Heart right ventricle (tissue), 16 donors: Measurements from ENCODE around the gene FRMD5. TPM values are rescaled to one million over a fixed set of nuclear protein-coding genes. Genes with fewer than 3 reads are reported as not detected.
A peak's percentile ranks its signal among the peaks of the same experiment; 100 is the strongest.

Source experiments
- ATAC-seq, 8 donors: fragments of 200-7000 bp; cut with Tn5 transposase; one replicate each; pipeline ENCODE4 v1.9.1; 2020; ENCODE audit warnings: mild to moderate bottlenecking in 8 of 8, moderate library complexity in 8 of 8, moderate number of reproducible peaks in 1 of 8
- DNase-seq, 2 donors: peaks; one replicate each; pipeline ENCODE4 v3.0.0-alpha.2; 2020
- H3K27ac ChIP-seq, 10 donors: fragments of 200-600 bp; sonication (generic) in 2 of 10; one replicate each; pipeline versions ENCODE4 v1.5.0 to v1.8.0; 2020 to 2022; ENCODE audit warnings: mild to moderate bottlenecking in 3 of 10
- H3K27me3 ChIP-seq, 7 donors: fragments of 200-600 bp; one replicate each; pipeline ENCODE4 v1.8.0; 2021 to 2022; ENCODE audit warnings: mild to moderate bottlenecking in 2 of 7
- H3K36me3 ChIP-seq, 9 donors: fragments of 200-600 bp; sonication (generic) in 1 of 9; one replicate each; pipeline versions ENCODE4 v1.5.0 to v1.8.0; 2020 to 2022; ENCODE audit warnings: mild to moderate bottlenecking in 2 of 9
- H3K4me1 ChIP-seq, 9 donors: fragments of 200-600 bp; sonication (generic) in 1 of 9; one replicate each; pipeline versions ENCODE4 v1.5.0 to v1.8.0; 2020 to 2022; ENCODE audit warnings: mild to moderate bottlenecking in 4 of 9
- H3K4me3 ChIP-seq, 10 donors: fragments of 200-600 bp; sonication (generic) in 2 of 10; one replicate each; pipeline versions ENCODE4 v1.5.0 to v1.8.0; 2020 to 2022; ENCODE audit warnings: mild to moderate bottlenecking in 7 of 10, moderate library complexity in 2 of 10
- H3K9me3 ChIP-seq, 11 donors: fragments of 200-600 bp in 10 of 11; sonication (generic) in 2 of 11; one replicate each; pipeline versions ENCODE4 v1.5.0 to v1.8.0; 2013 to 2022; ENCODE audit warnings: mild to moderate bottlenecking in 2 of 11, control low read depth in 1 of 11, moderate library complexity in 1 of 11
- CTCF ChIP-seq, 9 donors: fragments of 200-600 bp; sonication (generic) in 2 of 9; IDR thresholded peaks; one replicate each; pipeline versions ENCODE4 v1.5.0 to v1.8.0; 2021 to 2022; ENCODE audit warnings: antibody characterized with exemption in 9 of 9, mild to moderate bottlenecking in 5 of 9, moderate library complexity in 1 of 9
- WGBS, 2 donors: extraction: QIAGEN DNeasy Blood & Tissue Kit; methylation state at CpG; one replicate each; pipeline ENCODE4 v1.1.7; 2013; ENCODE audit warnings: inconsistent platforms in 1 of 2; 5-methylcytosine and 5-hydroxymethylcytosine counted together
- intact Hi-C, 10 donors: fragments of 100-400 bp; cut with DNase I; formaldehyde crosslinking; loops; one replicate each; pipeline versions ENCODE4 v1.11.1 to v1.14.2; 2022
- polyA plus RNA-seq, 2 donors: library from polyadenylated mRNA; stranded (reverse); fragments of 200-250 nt; gene quantifications; one replicate each; pipeline ENCODE4 v1.2.3, GENCODE V29; 2013
- total RNA-seq, 10 donors: library from RNA; stranded (reverse); fragmentation: NEBNext Ultra II Directional in 3 of 10; extraction: Animal tissue kit (Norgen Biotek cat#: 25700) in 3 of 10; gene quantifications; one replicate each; pipeline versions ENCODE4 v1.2.1 to v1.2.4, GENCODE V29; 2021 to 2023
- donor health status: Arrhythmogenic right ventricular cardiomyopathy.
- donor health status: ischemic (EF 13 %, LVEDD 7.1; RV severe dilation, severe dysfunction).
- donor health status: healthy with polysubstance abuse.
- donor health status: DM: no; HTN: yes; CAD: no.
- donor health status: DM: no; HTN: no; CAD: no.
- donor health status: ischemic (EF 25% LVEDD 6.9; RV normal size, moderate dysfunction).
- donor health status: ischemic (EF 25% LVEDD 5.7; RV mildly dilated, moderate dysfunction).
- donor health status: healthy.
- donor health status: DM: yes; HTN: yes; CAD: no.
- donor health status: Ischemic cardiomyopathy.
- donor health status: ischemic (EF 35%, LVEDD 5.7; RV mildly dilated, moderate dysfunction).
- donor health status: nonischemic (EF 11% LVEDD 7.7; RV severe dilation, severe dysfunction).
- donor health status: DM: yes; HTN: yes; CAD: no.
- donor health status: PGD.
- donor health status: ischemic (EF 29% LVEDD 5.4; RV normal size, mild dysfunction).
- donor health status: nonischemic (EF 23%, LVEDD 6.1; RV moderate dilation, normal function).

The FRMD5 gene
- total and polyA plus RNA-seq, 12 donors = 7.2 to 86.3 (median 55.3) TPM

GRCh38 chr15:43916326-43916660, 278.8 kb downstream of the FRMD5 start:
- ATAC-seq (peak in 2 of 8 donors; percentile 56 to 62), DNase-seq (no peak)
- H3K4me1 ChIP-seq = peaks cover 4 to 67% (median 25%) of the 10 kb centered on the region in 9 donors

GRCh38 chr15:43915631-43916325, 279.3 kb downstream of the FRMD5 start:
- Histone ChIP-seq H3K27me3 (no peaks in the 10 kb centered on the region), H3K36me3 (no peaks in the 10 kb centered on the region), H3K4me3 (no peak overlapping the region), H3K4me1 (peaks cover 4 to 70% (median 26%) of the 10 kb centered on the region in 9 donors), H3K27ac (peak overlapping the region in 4 of 10 donors; percentile 9 to 51 (median 39)), H3K9me3 (no peaks in the 10 kb centered on the region)
- 38 to 39% methylated on average over 5 of the region's 5 CpGs for WGBS, 2 donors
- no peak for TF ChIP-seq CTCF (IDR thresholded peaks at IDR 0.05)
- DNase-seq = no peak
- ATAC-seq = no peak
- intact Hi-C loops = loop anchor here in 1 of 10 donors (10.0 kb wide), 1 partner anchor 119 kb away; no protein-coding TSS in a partner anchor

More at GRCh38 chr15:43916326-43916660, 278.8 kb downstream of the FRMD5 start:
- Histone ChIP-seq H3K27ac (peak overlapping the region in 4 of 10 donors; percentile 9 to 51 (median 39)), H3K4me3 (no peak overlapping the region), H3K36me3 (no peaks in the 10 kb centered on the region), H3K9me3 (no peaks in the 10 kb centered on the region), H3K27me3 (no peaks in the 10 kb centered on the region)
- intact Hi-C loops = loop anchor here in 1 of 10 donors (10.0 kb wide), 1 partner anchor 119 kb away; no protein-coding TSS in a partner anchor
- TF ChIP-seq CTCF (IDR thresholded peaks at IDR 0.05) = no peak
- WGBS, 2 donors = 65 to 75% methylated on average over 4 of the region's 4 CpGs

GRCh38 chr15:43913941-43914340, 281.1 kb downstream of the FRMD5 start:
- Histone ChIP-seq H3K36me3 (no peaks in the 10 kb centered on the region), H3K4me1 (peaks cover 4 to 56% (median 20%) of the 10 kb centered on the region in 9 donors)
- WGBS, 2 donors = 54 to 62% methylated on average over 1 of the region's 1 CpG

More at GRCh38 chr15:43913941-43914340, 281.1 kb downstream of the FRMD5 start:
- Histone ChIP-seq H3K4me3 (no peak overlapping the region), H3K27me3 (no peaks in the 10 kb centered on the region), H3K9me3 (no peaks in the 10 kb centered on the region), H3K27ac (peak overlapping the region in 6 of 10 donors; percentile 51 to 85 (median 68))
- no peak for ATAC-seq
- no peak for DNase-seq
- no peak for TF ChIP-seq CTCF (IDR thresholded peaks at IDR 0.05)
- intact Hi-C loops = loop anchor here in 1 of 10 donors (10.0 kb wide), 1 partner anchor 121 kb away; no protein-coding TSS in a partner anchor
